Activated T-cell treated with anti-CD3 and anti-CD28 coated beads, Interleukin-2, amount 50 U/mL, for 1 hour (primary cell): Measurements from ENCODE around the gene NCBP3.

Source experiments
- DNase-seq: peaks from one replicate; pipeline ENCODE4 v3.0.0-alpha.2; 2020

NCBP3 gene

GRCh38 chr17:3845621-3846436 lies at the start of gene NCBP3:
Gene NCBP3 (minus strand): TSS chr17:3846246. CDS start chr17:3846223, 23 bp downstream.
- peak; percentile 93 for DNase-seq

GRCh38 chr17:3895354-3895753 lies 49.3 kb upstream of the NCBP3 start:
- no peak for DNase-seq

- DNase-seq, result no peak
These were observed 48.9 kb upstream of the NCBP3 start for GRCh38 chr17:3894911-3895343.

- no peak for DNase-seq
These were observed 48.1 kb upstream of the NCBP3 start for GRCh38 chr17:3894188-3894587.

GRCh38 chr17:3893720-3894116 lies 47.7 kb upstream of the NCBP3 start:
- no peak for DNase-seq

- DNase-seq, result peak; percentile 91
These were observed 47.1 kb upstream of the NCBP3 start, which contains the start of gene CAMKK1 for GRCh38 chr17:3893003-3893719. Gene CAMKK1 (minus strand): TSS chr17:3893053. CDS start chr17:3885687, 7,366 bp downstream.

GRCh38 chr17:3892095-3892998 lies 46.3 kb upstream of the NCBP3 start:
- peak; percentile 78 for DNase-seq

GRCh38 chr17:3891626-3892094 lies 45.6 kb upstream of the NCBP3 start:
- DNase-seq, result no peak

GRCh38 chr17:3890878-3891219 lies 44.8 kb upstream of the NCBP3 start:
- no peak for DNase-seq

GRCh38 chr17:3890082-3890877 lies 44.2 kb upstream of the NCBP3 start:
- no peak for DNase-seq

- DNase-seq, result no peak
These were observed 43.4 kb upstream of the NCBP3 start for GRCh38 chr17:3889325-3890012.

GRCh38 chr17:3888343-3889171 lies 42.5 kb upstream of the NCBP3 start:
- no peak for DNase-seq

GRCh38 chr17:3887804-3888203 lies 41.8 kb upstream of the NCBP3 start:
- DNase-seq, result no peak

- no peak for DNase-seq
These were observed 41.3 kb upstream of the NCBP3 start for GRCh38 chr17:3887394-3887793.

GRCh38 chr17:3886776-3887175 lies 40.7 kb upstream of the NCBP3 start:
- no peak for DNase-seq

GRCh38 chr17:3885970-3886369 lies 39.9 kb upstream of the NCBP3 start:
- no peak for DNase-seq

- no peak for DNase-seq
These were observed 39.2 kb upstream of the NCBP3 start for GRCh38 chr17:3885271-3885670.

- no peak for DNase-seq
These were observed 38.1 kb upstream of the NCBP3 start for GRCh38 chr17:3884188-3884587.

- no peak for DNase-seq
These were observed 36.2 kb upstream of the NCBP3 start for GRCh38 chr17:3882276-3882675.

- DNase-seq, result no peak
These were observed 34.9 kb upstream of the NCBP3 start for GRCh38 chr17:3880983-3881382.
